GM23338 (cell line): ENCODE results near the gene GRM8. TPM values are rescaled to one million over a fixed set of nuclear protein-coding genes. Genes with fewer than 3 reads are reported as not detected.

Source experiments
- JUNB ChIP-seq: IDR thresholded peaks from one replicate; pipeline ENCODE4 v1.6.1; 2016; ENCODE audit warnings: antibody characterized with exemption; ENCODE audit not compliant: unreplicated experiment
- POLR2AphosphoS5 ChIP-seq: IDR thresholded peaks from 2 replicates; pipeline ENCODE4 v1.6.1; 2016; ENCODE audit warnings: antibody characterized with exemption, low read depth
- STAT1 ChIP-seq: IDR thresholded peaks from one replicate; pipeline ENCODE4 v1.6.1; 2016; ENCODE audit warnings: antibody characterized with exemption; ENCODE audit not compliant: unreplicated experiment
- polyA plus RNA-seq: library from polyadenylated mRNA; unstranded; fragments of >200 nt; fragmentation: Nextera tagmentation; extraction: Ambion mirVana; gene quantifications from 2 replicates; pipeline ENCODE4 v1.2.1, GENCODE V29; 2016
- total RNA-seq: library from RNA; depleted of rRNA; stranded (reverse); fragments of >200 nt; shearing (Covaris generic); gene quantifications from 2 replicates; pipeline ENCODE4 v1.2.3, GENCODE V29; 2014
- TF ChIP-seq, protein P1 (sequence below): fragments of 250-450 bp; sonication (Bioruptor Pico); IDR thresholded peaks from 2 replicates; pipeline ENCODE4 v1.5.0; 2020; ENCODE audit warnings: mild to moderate bottlenecking, moderate library complexity
- TF ChIP-seq, protein P2 (sequence below): IDR thresholded peaks from one replicate; pipeline ENCODE4 v1.6.1; 2018; ENCODE audit warnings: antibody characterized with exemption; ENCODE audit not compliant: unreplicated experiment
- TF ChIP-seq, protein P3 (sequence below), 2 experiments: fragments of 200-600 bp in 1 of 2; sonication (generic) in 1 of 2; conservative IDR thresholded peaks; 2 replicates each; pipeline versions ENCODE4 v1.5.1 to v1.6.1; 2016 to 2017; ENCODE audit warnings: antibody characterized with exemption in 2 of 2, low read depth in 2 of 2, mild to moderate bottlenecking in 2 of 2, moderate library complexity in 1 of 2

The GRM8 gene
- total and polyA plus RNA-seq, 2 experiments from 2014 or later: 1.9 to 6.6 TPM

DNA sequence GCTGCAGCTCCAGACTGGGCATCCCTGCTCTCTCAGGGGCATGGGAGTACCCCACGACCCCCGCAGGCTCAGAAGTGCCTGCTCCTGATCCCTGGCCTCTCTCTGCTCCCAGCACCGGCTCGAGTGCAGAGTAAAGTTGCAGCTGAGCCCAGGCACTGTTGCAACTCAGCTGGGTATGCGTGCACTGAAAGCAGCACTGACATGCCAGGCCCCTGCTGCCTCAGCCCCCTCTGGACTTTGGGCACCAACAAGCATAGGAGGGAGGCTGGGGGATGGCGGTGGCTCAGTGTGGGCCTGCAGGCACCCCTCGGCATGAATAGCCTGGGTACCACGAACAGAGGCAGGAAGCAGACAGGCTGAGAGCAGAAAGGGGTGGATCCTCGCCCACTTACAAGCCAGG, 295.3 kb downstream of the GRM8 start (continued):
- TF ChIP-seq, protein P1, sequence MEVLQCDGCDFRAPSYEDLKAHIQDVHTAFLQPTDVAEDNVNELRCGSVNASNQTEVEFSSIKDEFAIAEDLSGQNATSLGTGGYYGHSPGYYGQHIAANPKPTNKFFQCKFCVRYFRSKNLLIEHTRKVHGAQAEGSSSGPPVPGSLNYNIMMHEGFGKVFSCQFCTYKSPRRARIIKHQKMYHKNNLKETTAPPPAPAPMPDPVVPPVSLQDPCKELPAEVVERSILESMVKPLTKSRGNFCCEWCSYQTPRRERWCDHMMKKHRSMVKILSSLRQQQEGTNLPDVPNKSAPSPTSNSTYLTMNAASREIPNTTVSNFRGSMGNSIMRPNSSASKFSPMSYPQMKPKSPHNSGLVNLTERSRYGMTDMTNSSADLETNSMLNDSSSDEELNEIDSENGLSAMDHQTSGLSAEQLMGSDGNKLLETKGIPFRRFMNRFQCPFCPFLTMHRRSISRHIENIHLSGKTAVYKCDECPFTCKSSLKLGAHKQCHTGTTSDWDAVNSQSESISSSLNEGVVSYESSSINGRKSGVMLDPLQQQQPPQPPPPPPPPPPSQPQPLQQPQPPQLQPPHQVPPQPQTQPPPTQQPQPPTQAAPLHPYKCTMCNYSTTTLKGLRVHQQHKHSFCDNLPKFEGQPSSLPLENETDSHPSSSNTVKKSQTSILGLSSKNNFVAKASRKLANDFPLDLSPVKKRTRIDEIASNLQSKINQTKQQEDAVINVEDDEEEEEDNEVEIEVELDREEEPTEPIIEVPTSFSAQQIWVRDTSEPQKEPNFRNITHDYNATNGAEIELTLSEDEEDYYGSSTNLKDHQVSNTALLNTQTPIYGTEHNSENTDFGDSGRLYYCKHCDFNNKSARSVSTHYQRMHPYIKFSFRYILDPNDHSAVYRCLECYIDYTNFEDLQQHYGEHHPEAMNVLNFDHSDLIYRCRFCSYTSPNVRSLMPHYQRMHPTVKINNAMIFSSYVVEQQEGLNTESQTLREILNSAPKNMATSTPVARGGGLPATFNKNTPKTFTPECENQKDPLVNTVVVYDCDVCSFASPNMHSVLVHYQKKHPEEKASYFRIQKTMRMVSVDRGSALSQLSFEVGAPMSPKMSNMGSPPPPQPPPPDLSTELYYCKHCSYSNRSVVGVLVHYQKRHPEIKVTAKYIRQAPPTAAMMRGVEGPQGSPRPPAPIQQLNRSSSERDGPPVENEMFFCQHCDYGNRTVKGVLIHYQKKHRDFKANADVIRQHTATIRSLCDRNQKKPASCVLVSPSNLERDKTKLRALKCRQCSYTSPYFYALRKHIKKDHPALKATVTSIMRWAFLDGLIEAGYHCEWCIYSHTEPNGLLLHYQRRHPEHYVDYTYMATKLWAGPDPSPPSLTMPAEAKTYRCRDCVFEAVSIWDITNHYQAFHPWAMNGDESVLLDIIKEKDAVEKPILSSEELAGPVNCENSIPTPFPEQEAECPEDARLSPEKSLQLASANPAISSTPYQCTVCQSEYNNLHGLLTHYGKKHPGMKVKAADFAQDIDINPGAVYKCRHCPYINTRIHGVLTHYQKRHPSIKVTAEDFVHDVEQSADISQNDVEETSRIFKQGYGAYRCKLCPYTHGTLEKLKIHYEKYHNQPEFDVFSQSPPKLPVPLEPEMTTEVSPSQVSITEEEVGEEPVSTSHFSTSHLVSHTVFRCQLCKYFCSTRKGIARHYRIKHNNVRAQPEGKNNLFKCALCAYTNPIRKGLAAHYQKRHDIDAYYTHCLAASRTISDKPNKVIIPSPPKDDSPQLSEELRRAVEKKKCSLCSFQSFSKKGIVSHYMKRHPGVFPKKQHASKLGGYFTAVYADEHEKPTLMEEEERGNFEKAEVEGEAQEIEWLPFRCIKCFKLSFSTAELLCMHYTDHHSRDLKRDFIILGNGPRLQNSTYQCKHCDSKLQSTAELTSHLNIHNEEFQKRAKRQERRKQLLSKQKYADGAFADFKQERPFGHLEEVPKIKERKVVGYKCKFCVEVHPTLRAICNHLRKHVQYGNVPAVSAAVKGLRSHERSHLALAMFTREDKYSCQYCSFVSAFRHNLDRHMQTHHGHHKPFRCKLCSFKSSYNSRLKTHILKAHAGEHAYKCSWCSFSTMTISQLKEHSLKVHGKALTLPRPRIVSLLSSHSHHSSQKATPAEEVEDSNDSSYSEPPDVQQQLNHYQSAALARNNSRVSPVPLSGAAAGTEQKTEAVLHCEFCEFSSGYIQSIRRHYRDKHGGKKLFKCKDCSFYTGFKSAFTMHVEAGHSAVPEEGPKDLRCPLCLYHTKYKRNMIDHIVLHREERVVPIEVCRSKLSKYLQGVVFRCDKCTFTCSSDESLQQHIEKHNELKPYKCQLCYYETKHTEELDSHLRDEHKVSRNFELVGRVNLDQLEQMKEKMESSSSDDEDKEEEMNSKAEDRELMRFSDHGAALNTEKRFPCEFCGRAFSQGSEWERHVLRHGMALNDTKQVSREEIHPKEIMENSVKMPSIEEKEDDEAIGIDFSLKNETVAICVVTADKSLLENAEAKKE: no peak
- TF ChIP-seq, protein P2, sequence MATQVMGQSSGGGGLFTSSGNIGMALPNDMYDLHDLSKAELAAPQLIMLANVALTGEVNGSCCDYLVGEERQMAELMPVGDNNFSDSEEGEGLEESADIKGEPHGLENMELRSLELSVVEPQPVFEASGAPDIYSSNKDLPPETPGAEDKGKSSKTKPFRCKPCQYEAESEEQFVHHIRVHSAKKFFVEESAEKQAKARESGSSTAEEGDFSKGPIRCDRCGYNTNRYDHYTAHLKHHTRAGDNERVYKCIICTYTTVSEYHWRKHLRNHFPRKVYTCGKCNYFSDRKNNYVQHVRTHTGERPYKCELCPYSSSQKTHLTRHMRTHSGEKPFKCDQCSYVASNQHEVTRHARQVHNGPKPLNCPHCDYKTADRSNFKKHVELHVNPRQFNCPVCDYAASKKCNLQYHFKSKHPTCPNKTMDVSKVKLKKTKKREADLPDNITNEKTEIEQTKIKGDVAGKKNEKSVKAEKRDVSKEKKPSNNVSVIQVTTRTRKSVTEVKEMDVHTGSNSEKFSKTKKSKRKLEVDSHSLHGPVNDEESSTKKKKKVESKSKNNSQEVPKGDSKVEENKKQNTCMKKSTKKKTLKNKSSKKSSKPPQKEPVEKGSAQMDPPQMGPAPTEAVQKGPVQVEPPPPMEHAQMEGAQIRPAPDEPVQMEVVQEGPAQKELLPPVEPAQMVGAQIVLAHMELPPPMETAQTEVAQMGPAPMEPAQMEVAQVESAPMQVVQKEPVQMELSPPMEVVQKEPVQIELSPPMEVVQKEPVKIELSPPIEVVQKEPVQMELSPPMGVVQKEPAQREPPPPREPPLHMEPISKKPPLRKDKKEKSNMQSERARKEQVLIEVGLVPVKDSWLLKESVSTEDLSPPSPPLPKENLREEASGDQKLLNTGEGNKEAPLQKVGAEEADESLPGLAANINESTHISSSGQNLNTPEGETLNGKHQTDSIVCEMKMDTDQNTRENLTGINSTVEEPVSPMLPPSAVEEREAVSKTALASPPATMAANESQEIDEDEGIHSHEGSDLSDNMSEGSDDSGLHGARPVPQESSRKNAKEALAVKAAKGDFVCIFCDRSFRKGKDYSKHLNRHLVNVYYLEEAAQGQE: no peak
- TF ChIP-seq POLR2AphosphoS5 (no peak), STAT1 (no peak), JUNB (no peak)
- TF ChIP-seq, protein P3, sequence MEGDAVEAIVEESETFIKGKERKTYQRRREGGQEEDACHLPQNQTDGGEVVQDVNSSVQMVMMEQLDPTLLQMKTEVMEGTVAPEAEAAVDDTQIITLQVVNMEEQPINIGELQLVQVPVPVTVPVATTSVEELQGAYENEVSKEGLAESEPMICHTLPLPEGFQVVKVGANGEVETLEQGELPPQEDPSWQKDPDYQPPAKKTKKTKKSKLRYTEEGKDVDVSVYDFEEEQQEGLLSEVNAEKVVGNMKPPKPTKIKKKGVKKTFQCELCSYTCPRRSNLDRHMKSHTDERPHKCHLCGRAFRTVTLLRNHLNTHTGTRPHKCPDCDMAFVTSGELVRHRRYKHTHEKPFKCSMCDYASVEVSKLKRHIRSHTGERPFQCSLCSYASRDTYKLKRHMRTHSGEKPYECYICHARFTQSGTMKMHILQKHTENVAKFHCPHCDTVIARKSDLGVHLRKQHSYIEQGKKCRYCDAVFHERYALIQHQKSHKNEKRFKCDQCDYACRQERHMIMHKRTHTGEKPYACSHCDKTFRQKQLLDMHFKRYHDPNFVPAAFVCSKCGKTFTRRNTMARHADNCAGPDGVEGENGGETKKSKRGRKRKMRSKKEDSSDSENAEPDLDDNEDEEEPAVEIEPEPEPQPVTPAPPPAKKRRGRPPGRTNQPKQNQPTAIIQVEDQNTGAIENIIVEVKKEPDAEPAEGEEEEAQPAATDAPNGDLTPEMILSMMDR (conservative IDR thresholded peaks at IDR 0.05; ENCODE audit: low read depth in 2 of 2): no peak
